Esophagus muscularis mucosa (tissue), 4 donors: Measurements from ENCODE around the gene CIAPIN1.

Experiments
- EP300 ChIP-seq: sonication (generic); formaldehyde crosslinking; IDR thresholded peaks from one replicate; pipeline ENCODE4 v1.6.1; 2017; ENCODE audit warnings: antibody characterized with exemption
- POLR2A ChIP-seq: fragments of 450-650 bp; IDR thresholded peaks from one replicate; pipeline ENCODE4 v1.6.1; 2017; ENCODE audit warnings: antibody characterized with exemption, moderate library complexity, mild to moderate bottlenecking, low read depth
- TF ChIP-seq, protein P1 (sequence below), 3 experiments: fragments of 200-600 bp in 2 of 3; fragments of 450-650 bp in 1 of 3; sonication (generic) in 2 of 3; IDR thresholded peaks; one replicate each; pipeline ENCODE4 v1.5.1; 2017 to 2019; ENCODE audit warnings: antibody characterized with exemption in 3 of 3, mild to moderate bottlenecking in 2 of 3, moderate library complexity in 1 of 3

DNA sequence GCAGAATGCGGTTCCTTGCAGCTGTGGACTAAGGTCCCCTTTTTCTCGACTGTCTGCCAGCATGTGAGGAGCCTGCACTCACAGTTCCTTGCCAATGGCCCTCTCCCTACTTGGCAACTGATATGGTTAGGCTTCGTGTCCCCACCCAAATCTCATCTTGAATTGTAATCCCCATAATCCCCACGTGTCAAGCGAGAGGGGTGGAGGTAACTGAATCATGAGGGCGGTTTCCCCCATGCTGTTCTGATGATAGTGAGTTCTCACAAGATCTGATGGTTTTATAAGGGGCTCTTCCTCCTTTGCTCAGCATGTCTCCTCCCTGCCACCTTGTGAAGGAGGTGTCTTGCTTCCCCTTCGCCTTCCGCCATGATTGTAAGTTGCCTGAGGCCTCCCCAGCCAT lies 19.9 kb downstream of the CIAPIN1 start:
- no peak for TF ChIP-seq EP300
- no peak for TF ChIP-seq POLR2A
- TF ChIP-seq, protein P1, sequence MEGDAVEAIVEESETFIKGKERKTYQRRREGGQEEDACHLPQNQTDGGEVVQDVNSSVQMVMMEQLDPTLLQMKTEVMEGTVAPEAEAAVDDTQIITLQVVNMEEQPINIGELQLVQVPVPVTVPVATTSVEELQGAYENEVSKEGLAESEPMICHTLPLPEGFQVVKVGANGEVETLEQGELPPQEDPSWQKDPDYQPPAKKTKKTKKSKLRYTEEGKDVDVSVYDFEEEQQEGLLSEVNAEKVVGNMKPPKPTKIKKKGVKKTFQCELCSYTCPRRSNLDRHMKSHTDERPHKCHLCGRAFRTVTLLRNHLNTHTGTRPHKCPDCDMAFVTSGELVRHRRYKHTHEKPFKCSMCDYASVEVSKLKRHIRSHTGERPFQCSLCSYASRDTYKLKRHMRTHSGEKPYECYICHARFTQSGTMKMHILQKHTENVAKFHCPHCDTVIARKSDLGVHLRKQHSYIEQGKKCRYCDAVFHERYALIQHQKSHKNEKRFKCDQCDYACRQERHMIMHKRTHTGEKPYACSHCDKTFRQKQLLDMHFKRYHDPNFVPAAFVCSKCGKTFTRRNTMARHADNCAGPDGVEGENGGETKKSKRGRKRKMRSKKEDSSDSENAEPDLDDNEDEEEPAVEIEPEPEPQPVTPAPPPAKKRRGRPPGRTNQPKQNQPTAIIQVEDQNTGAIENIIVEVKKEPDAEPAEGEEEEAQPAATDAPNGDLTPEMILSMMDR (IDR thresholded peaks at IDR 0.05), result no peak
